MV-4-11 (cell line): ENCODE results near the gene LTO1.
"Not testable (repeated sequence)": the region's sequence is repeated elsewhere in the genome, so short reads cannot be mapped to it uniquely, and the experiment has no call there.

Experiments
- DNase-seq: peaks from one replicate; lab custom pipeline; 2025; lab: John Stamatoyannopoulos, UW

LTO1 gene

DNA sequence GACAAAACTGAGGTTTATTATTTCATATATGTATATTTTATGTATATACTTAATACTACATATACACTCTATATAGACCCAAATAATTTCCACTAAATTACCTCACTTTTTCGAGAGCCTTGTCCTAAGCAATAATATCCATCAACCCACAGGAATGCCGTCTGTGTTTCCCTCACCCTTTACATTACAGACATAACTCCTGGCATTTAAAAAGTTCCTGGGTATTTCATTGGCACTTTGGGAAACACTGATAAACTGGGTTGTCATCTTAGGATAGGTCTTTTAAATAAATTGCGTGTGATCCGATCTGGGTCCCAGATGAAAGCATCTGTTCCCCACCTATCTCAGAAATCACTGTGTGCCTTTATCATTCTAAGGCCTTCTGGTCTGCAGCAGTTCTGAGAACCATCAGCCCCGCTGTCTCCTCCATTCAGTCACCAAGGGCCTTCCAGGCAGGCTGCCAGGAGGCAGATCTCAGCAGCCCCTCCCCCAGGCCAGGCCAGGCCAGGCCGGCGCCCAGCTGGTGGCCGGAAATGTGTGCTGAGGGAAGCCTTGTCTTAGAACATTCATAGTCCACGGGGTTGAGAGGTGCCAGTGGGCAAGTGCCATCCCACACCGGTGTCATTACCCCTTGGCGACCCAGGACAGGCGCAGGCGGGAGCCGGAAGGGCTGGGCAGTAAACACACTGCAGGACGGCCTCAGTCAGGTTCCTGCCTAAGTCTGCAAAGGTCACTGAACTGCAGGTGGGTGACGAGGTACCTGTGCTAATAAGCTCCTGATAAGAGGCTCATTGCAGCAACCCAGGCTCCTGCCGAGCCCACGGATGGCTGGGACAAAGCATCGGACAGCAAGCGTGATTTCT is 25.4 kb upstream of the LTO1 start:
- DNase-seq = no peak

DNA sequence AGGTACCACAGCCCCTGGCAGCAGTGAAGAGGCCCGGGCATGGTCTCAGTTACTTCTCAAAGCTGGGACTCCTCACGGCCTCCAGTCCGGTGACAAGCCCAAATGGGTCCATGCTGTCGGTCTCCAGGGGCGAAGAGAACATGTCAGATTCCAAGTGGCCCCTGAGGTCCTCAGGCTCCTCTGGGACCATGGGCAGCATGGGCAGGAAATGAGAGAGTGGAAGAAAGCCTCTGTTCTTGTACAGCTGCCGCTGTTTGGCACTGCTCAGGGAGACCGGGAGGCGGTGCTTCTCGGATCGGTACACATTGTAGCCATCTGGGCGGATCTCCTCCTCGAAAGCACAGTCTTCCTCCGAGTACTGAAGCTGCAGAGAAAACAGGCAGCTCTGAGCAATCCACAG is 24.1 kb upstream of the LTO1 start:
- no peak for DNase-seq

DNA sequence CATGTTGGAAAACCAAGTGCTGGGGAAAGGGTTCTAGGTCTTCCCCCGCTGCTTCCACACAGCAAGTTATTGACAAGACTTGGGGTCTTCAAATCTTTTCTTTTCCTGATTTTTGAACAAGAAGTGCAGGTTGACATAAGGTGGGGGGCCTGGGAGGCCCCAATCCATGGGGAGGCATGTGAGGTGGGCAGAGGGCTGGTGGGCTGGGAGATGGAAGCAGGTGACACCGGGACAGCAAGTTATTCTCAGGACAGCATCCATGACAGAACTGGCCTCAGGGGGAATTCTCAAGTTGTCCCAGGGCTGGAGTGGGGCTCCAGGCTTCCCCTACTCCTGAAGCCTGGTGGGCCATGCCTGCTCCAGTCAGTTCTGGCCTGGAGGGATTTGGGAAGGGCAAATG is 23.2 kb upstream of the LTO1 start:
- no peak for DNase-seq

DNA sequence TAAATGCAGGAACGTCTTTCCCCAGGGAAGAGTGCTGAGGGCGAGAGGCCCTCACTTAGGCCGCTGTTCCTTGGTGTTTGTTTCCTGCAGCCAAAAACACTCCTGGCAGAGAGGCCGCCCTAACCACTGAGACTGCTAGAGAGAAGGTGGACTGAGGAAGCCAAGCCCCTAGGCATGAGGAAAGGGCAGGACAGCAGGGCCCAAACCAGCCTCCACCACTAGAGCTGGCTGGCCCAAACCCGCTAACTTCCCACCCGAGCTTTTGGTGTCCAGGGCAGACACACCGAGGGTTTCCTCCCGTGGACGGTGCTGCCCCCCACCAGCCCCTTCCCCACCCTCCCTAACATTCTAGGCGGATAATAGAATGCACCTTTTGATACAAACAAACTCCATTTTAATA is 22.7 kb upstream of the LTO1 start:
- no peak for DNase-seq

DNA sequence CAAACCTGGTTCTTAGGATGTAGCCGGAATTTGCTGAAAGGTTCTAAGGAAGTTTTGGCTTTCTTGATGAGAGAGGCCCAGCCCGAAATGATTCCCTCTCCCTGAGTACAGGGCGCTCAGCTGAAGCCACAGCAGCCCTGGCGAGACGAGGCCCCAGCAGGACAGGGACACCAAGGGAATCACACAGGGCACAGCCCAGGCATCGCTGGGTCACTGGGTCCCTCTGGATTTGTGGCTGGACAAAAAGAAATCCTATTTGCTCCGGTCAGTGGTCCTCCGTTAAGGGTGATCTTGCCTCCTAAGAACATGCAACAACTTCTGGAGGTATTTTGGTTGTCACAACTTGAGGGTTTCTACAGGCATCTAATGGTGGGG is 22.3 kb upstream of the LTO1 start:
- no peak for DNase-seq

DNA sequence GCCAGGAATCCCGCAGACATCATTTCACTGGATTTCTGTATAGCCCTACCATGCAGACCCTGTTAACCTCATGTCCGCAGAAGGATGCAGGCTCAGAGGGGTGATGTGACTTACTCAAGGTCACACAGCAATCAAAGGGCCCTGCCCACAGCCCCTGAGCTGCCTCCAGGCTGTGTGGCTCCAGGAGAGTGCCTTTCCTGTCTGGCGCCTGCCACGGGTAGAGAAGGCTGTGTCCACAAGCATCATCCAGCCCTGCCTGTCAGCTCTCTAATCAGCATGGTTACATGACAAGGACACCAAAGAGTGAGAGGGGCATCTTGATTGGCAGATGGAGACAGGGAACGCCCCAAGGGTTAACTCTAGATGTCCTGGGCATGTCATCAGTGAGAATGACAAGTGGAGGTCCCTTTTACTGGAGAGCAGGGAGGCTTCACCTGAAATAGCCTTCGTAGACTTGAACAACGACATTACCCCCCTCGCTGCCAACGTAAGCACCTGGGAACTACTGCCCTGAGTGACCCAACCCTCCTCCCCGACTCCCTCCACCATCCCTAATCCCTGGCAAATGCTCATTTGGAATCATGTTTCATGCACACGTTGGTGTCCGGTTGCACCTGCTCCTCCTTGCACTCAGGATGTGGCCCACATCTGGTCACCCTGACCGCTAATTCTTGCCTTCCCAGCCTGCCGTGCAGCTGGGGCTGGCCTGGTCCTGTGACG is 21.8 kb upstream of the LTO1 start:
- no peak for DNase-seq

DNA sequence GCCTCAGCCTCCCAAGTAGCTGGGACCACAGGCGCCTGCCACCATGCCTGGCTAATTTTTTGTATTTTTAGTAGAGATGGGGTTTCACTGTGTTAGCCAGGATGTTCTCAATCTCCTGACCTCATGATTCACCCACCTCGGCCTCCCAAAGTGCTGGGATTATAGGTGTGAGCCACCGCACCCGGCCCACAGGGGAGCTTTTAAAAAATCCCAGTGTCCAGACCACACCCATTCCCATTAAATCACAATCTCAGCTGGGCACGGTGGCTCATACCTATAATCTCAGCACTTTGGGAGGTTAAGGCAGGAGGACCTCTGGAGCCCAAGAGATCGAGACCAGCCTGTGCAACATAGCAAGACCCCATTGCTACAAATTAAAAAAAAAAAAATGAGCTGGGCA is 20.8 kb upstream of the LTO1 start:
- not testable (repeated sequence) for DNase-seq

DNA sequence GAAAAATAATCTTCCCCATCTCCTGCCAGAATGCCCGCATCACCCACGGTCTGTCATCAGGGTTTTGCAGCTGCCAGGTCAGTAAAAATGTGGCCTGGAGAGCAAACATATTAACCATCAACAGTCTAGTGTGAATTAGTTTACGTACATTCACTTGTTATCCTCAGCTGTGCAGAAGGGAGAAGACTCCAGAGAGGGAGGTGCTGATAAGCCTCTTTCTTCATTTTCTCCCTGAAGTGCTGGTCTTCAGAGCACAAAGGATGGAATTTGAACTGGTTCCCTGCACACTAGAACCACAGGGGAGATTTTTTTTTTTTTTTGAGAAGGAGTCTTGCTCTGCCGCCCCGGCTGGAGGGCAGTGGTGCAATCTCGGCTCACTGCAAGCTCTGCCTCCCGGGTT is 20.4 kb upstream of the LTO1 start:
- no peak for DNase-seq

DNA sequence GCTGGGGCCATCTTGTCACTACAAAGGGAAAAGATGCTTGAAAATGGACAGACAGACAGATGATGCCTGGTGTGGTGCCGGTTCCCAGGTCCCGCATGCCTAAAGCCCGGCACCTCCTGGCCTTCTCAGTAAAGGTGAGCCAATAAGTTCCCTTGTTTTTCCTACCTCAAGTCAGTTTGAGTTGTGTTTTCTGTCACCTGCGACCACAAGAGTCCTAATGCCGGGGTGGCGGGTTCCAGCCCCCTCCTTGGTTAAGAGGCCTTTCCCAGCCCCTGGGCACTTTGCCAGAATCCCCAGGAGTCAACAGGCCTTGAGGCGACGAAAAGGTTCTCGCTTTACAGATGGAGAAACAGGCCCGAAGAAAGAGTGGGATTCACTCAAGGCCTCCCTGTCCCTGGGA is 19.6 kb upstream of the LTO1 start:
- DNase-seq = no peak

DNA sequence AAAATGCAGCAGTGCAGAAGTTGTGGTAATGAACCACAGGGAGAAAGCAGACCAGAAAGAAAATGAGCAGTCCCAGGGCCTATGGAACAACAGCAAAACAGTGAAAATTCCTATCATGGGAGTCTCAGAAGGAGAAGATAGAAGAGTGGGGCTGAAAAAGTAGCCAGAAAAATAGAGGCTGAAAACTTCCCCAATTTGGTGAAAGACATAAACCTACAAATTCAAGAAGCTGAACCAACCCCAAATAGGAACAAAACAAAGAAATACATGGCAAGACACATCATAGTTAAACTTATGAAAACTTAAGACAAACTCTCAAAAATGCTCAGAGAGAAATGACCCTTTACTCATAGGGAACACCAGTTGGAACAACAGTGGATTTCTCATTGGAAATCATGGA is 17.3 kb upstream of the LTO1 start:
- DNase-seq = no peak

DNA sequence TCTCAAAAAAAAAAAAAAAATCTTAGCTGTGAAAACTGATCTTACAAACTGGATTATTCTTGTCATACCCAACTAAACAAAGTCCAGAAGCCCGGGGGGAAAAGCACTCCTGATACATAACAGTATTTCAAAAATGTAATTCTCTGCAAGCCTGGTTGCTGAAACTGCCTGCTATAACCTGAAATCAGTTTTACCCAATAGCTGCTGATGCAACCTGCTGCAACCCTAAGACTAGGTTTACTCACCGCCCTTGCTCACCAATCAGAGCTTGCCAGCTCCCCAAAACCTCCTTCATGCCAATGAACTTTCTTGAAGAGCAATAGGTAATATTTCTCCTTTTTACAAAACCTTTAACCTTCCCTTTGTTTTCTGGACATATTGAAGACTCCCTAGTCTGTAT is 16.3 kb upstream of the LTO1 start:
- no peak for DNase-seq

DNA sequence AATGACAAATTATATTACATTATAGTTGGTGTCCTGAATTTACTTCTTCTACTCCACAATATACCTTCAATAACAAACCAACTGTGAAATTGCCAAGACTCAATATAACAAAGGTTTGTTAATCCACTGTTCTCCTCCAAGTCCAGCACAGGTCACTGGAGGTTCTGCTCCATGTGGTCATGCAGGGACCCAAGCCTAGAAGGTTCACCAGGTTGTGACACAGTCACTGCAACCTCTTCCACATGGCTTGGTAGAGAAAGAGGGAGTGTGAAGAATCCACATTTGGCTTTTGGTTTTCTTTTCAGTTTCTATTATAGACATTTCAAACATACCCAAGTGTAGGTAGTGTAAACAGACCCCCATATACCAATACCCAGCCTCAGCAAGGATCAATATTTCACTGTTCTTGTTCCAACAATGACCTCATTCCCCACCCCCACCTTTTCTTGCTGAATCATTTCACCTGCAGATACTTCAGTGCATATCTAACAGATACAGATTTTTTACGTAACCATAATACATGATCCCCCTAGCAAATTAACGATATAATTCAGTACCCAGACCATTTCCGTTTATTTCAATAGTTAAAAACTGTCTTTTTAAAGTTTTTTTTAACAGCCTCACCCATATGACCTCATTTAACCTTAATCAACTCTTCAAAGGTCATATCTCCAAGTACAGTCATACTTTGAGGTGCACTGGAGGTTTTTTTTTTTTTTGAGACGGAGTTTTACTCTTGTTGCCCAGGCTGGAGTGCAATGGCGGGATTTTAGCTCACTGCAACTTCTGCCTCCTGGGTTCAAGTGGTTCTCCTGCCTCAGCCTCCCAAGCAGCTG is 14.5 kb upstream of the LTO1 start:
- DNase-seq = no peak

DNA sequence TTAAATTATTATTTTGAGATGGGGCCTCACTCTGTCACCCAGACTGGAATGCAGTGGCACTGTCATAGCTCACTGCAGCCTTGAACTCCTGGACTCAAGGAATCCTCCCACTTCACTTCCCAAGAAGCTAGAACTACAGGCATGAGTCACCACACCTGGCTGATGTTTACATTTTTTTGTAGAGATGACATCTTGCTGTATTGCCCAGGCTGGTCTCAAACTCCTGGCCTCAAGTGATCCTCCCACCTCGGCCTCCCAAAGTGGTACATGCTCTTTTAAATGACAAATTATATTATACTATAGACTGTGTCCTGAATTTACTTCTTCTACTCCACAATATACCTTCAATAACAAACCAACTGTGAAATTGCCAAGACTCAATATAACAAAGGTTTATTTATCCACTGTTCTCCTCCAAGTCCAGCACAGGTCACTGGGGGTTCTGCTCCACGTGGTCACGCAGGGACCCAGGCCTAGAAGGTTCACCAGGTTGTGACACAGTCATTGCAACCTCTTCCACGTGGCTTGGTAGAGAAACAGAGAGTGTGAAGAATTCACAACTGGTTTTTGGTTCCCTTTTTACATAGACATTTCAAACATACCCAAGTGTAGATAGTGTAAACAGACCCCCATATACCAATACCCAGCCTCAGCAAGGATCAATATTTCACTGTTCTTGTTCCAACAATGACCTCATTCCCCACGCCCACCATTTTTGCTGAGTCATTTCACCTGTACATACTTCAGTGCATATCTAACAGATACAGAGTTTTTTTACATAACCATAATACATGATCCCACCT is 13.0 kb upstream of the LTO1 start:
- not testable (repeated sequence) for DNase-seq

DNA sequence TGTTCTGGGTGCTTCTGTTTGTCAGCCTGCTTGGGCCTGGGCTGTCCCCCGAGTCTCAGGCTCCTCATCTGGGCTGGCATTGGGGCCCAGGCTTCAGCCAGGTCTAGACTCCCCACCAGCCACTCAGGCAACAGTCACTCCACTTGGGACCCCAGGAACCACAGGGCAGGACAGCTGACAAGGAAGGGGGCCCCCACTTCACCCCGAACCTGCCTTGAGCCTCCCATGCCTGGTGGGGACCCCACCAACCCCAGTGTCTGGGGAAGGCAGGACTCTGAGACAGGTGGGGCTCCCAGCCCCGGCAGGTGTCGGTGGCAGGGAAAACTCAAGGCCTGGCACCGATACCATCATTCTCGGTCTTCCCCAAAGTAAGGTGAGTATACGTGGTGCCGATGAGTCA is 11.7 kb upstream of the LTO1 start:
- DNase-seq = no peak

DNA sequence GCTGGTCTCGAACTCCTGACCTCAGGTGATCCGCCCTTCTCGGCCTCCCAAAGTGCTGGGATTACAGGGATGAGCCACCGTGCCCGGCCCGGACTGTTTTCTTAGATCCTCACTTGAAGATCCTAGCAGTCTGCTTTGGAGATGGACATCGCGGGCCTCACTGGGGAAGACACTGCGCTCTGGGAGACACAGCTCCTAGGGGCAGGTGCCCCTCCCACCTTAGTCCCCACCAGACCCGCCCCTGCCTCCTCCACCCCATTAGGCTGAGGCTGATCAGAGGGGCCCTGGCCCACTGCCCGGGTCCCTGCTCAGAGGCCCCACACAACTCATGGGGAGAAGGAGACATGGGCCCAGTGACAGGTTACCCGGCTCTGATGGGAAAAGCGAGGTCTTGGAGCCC is 11.3 kb upstream of the LTO1 start:
- DNase-seq = no peak

DNA sequence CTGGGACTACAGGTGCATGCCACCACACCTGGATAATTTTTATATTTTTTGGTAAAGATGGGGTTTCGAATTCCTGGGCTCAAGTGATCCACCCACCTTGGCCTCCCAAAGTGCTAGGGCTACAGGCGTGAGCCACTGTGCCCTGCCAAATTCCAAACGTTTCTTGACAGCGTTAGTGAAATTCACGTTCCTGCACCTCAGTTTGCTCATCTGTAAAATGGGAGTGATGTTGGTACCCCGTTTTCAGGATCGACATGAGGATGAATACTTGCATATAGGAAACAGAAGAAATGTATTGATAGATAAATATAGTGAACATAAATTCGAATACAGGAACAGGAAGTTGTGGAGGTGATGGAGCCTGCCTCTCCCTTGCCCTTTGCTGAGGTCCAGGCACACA is 10.2 kb upstream of the LTO1 start:
- DNase-seq = no peak

DNA sequence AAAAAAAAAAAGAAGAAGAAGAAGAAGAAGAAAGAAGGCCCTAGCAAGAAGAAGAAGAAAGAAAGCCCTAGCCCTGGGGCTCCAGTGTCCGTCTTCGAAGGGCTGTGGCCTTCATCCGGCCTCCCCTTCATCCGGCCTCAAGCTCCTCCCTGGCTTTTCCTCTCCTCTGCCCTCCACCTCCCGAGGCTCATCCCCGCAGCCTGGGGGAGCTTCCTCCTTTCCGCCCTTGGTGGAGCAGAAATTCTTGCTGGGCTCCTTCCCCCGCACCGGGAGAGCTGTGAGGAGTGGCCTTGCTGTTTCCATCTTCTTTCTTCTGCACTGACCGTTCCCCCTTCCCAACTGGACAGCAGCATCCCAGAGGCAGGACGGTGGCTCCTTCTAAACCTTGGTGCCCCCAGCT is 9.5 kb upstream of the LTO1 start:
- no peak for DNase-seq

DNA sequence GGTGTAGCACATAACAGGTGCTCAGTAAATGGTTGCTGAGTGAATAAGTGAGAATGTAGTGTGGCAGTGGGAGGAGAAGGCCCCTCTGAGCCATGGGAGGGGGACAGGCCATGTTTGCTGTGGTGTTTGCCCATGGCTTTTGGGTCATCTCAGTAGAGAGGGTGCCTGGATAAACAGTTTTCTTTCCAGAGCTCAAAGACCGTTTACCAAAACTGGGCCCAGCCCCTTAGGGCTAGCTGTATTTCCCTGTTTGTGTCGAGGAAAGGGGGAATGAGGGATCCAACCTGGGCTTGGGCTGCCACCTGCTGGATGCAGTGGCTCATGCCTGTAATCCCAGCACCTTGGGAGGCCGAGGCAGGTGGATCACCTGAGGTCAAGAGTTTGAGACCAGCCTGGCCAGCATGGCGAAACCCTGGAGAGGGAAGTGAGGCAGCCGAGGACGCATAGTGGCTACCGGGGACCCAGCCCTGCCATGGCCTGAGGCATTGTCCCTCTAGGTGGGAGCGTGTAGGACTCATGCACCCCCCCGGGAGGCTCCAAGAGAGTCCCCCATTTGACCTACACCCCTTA is 8.7 kb upstream of the LTO1 start:
- DNase-seq = no peak

DNA sequence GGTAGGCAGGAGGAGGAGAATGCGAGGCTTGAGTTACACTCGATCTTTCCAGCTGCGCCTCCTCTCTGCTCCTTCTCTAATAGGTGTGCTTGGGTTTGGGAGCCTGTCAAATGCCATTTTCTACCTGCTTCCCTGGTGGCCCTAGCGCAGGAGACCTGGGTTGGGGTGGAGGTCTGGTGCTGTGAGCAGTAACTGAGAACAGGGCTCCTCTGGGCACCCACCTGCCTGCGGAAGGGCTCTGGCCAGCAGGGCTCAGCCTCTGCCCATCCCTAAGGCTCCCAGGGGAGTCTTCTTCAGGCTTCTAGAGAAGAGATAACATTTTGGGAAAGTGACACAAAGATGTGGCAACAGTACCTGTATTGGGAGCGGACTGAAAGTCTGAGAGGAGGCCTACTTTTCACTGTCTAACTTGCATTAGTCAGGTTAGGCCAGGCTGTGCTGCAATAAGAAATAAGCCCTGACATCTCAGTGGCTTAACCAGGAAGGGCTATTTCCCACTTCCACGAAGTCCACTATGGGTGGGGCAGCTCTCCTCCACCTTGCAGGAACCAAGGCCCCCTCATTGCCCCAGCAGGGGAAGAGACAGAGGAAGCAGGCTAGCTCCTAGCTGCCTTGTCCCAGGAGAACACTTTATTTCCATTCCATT is 7.7 kb upstream of the LTO1 start:
- no peak for DNase-seq

DNA sequence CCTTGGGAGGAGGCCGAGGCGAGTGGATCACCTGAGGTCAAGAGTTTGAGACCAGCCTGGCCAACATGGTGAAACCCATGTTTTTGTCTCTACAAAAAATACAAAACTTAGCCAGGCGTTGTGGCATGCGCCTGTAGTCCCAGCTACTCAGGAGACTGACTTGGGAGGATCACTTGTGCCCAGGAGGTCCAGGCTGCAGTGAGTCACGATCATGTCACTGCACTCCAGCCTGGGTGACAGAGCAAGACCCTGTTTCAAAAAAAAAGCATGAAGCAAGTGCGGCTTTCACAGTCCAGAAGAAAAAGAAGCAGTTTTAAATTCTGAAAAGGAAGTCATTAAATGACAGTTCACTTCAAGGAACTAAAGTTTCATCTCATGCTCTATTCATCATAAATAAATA is 7.1 kb upstream of the LTO1 start:
- peak; percentile 27 for DNase-seq

DNA sequence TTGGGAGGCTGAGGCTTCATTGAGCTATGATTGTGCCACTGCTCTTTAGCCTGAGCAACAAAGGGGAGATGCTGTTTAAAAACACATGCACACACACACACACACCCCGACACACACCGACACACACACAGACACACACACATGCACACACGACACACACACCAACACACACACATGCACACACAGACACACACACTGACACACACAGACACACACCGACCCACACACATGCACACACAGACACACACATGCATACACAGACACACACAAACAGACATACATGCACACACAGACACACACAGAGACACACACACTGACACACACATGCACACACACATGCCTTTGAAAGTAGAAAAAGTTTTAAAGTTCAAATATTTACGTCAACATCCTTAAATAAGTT is 5.5 kb upstream of the LTO1 start:
- DNase-seq = no peak
